Lower leg skin (tissue), 3 donors: ENCODE data around the gene KMT2C.

Experiments used
- CTCF ChIP-seq, 3 donors: fragments of 450-650 bp; IDR thresholded peaks; one replicate each; pipeline ENCODE4 v1.5.1; 2016; ENCODE audit warnings: antibody characterized with exemption in 3 of 3, mild to moderate bottlenecking in 3 of 3, moderate library complexity in 2 of 3
- POLR2A ChIP-seq, 2 donors: fragments of 450-650 bp; IDR thresholded peaks; one replicate each; pipeline ENCODE4 v1.6.1; 2016 to 2017; ENCODE audit warnings: antibody characterized with exemption in 2 of 2, mild to moderate bottlenecking in 1 of 2, moderate library complexity in 1 of 2

GRCh38 chr7:152140067-152140466, 295.7 kb downstream of the KMT2C start:
- TF ChIP-seq CTCF (IDR thresholded peaks at IDR 0.05): no peak
- no peak for TF ChIP-seq POLR2A (IDR thresholded peaks at IDR 0.05)
